IMR-90 (cell line): ENCODE data around the gene NARS2. TPM values are rescaled to one million over a fixed set of nuclear protein-coding genes. Genes with fewer than 3 reads are reported as not detected.

Experiments
- ATAC-seq: fragments of 200-7000 bp; cut with Tn5 transposase; 2 replicates; pipeline ENCODE4 v1.9.1; 2020; ENCODE audit warnings: low read depth, mild to moderate bottlenecking, moderate library complexity
- BruUV-seq: library from RNA; stranded (reverse); fragments of 400-500 nt; replicated peaks from 2 replicates; lab custom pipeline; 2021; lab: Mats Ljungman, UMichigan
- CTCF ChIA-PET: fragments of 300-600 bp; formaldehyde crosslinking; extraction: SDS; loops from one replicate; lab custom pipeline; 2021; ENCODE audit warnings: antibody characterized with exemption; lab: Yijun Ruan, JAX
- POLR2A ChIA-PET: fragments of 300-600 bp; sonication (Branson Sonifier 250); formaldehyde crosslinking; loops from one replicate; lab custom pipeline; 2022; ENCODE audit warnings: antibody characterized with exemption; ENCODE audit not compliant: unreplicated experiment; lab: Charles Lee
- DNase-seq: peaks from one replicate; pipeline ENCODE4 v3.0.0; 2013
- H2AFZ ChIP-seq: replicated peaks from 2 replicates; pipeline ENCODE3; 2013; ENCODE audit warnings: low read length, mild to moderate bottlenecking; ENCODE audit not compliant: poor library complexity
- H2AK5ac ChIP-seq: 2 replicates; pipeline ENCODE4 v1.6.1; 2013; ENCODE audit warnings: low read depth, low read length, inconsistent platforms
- H2AK9ac ChIP-seq: replicated peaks from 2 replicates; pipeline ENCODE3; 2013; ENCODE audit warnings: mild to moderate bottlenecking, low read depth, low read length, moderate library complexity; ENCODE audit not compliant: poor library complexity
- H2BK120ac ChIP-seq: 2 replicates; pipeline ENCODE4 v1.6.1; 2013; ENCODE audit warnings: low read depth, low read length, inconsistent platforms
- H2BK15ac ChIP-seq: 3 replicates; pipeline ENCODE4 v1.6.1; 2013; ENCODE audit warnings: low read depth, low read length, inconsistent platforms
- H2BK20ac ChIP-seq: 2 replicates; pipeline ENCODE4 v1.6.1; 2013; ENCODE audit warnings: low read depth, mild to moderate bottlenecking, inconsistent platforms, low read length, moderate library complexity
- H2BK5ac ChIP-seq: 2 replicates; pipeline ENCODE4 v1.6.1; 2013; ENCODE audit warnings: mild to moderate bottlenecking, low read depth, low read length, inconsistent platforms; ENCODE audit not compliant: poor library complexity, severe bottlenecking
- H3K14ac ChIP-seq: replicated peaks from 2 replicates; pipeline ENCODE4 v1.6.1; 2013; ENCODE audit warnings: low read depth, low read length, inconsistent platforms
- H3K18ac ChIP-seq: 2 replicates; pipeline ENCODE4 v1.6.1; 2013; ENCODE audit warnings: low read depth, low read length, control low read depth
- H3K23ac ChIP-seq: 2 replicates; pipeline ENCODE4 v1.6.1; 2013; ENCODE audit warnings: low read depth, low read length, inconsistent platforms
- H3K27ac ChIP-seq: 2 replicates; pipeline ENCODE4 v1.5.1; 2013; ENCODE audit warnings: mild to moderate bottlenecking, control low read depth, low read length; ENCODE audit not compliant: insufficient read depth
- H3K27me3 ChIP-seq: 2 replicates; pipeline ENCODE4 v1.6.1; 2013; ENCODE audit warnings: low read length; ENCODE audit not compliant: control insufficient read depth, insufficient read depth
- H3K36me3 ChIP-seq: 2 replicates; pipeline ENCODE4 v1.6.1; 2013; ENCODE audit warnings: low read length, mixed read lengths; ENCODE audit not compliant: control insufficient read depth, insufficient read depth
- H3K4ac ChIP-seq: 2 replicates; pipeline ENCODE4 v1.6.1; 2013; ENCODE audit warnings: low read depth, low read length, inconsistent platforms
- H3K4me1 ChIP-seq: 2 replicates; pipeline ENCODE4 v1.6.1; 2013; ENCODE audit warnings: low read length, mixed read lengths; ENCODE audit not compliant: control insufficient read depth, insufficient read depth
- H3K4me2 ChIP-seq: 2 replicates; pipeline ENCODE4 v1.6.1; 2013; ENCODE audit warnings: low read depth, mild to moderate bottlenecking, control low read depth, low read length, moderate library complexity
- H3K4me3 ChIP-seq: 2 replicates; pipeline ENCODE4 v1.5.1; 2013; ENCODE audit warnings: low read depth, mild to moderate bottlenecking, control low read depth, low read length, moderate library complexity; ENCODE audit not compliant: insufficient read depth
- H3K56ac ChIP-seq: 2 replicates; pipeline ENCODE4 v1.6.1; 2013; ENCODE audit warnings: low read length, inconsistent platforms; ENCODE audit not compliant: insufficient read depth; ENCODE audit errors: extremely low read depth
- H3K79me1 ChIP-seq, 2 experiments: 2 replicates each; pipeline ENCODE4 v1.6.1; 2013; ENCODE audit warnings: low read length in 2 of 2, inconsistent platforms in 1 of 2, low read depth in 1 of 2
- H3K9ac ChIP-seq: 2 replicates; pipeline ENCODE4 v1.6.1; 2013; ENCODE audit warnings: low read depth, low read length, control low read depth
- H3K9me1 ChIP-seq: 2 replicates; pipeline ENCODE4 v1.6.1; 2013; ENCODE audit warnings: low read length, inconsistent platforms; ENCODE audit not compliant: insufficient read depth
- H3K9me3 ChIP-seq: 2 replicates; pipeline ENCODE4 v1.6.1; 2013; ENCODE audit warnings: low read length; ENCODE audit not compliant: control insufficient read depth, insufficient read depth
- H4K20me1 ChIP-seq: 2 replicates; pipeline ENCODE4 v1.6.1; 2013; ENCODE audit warnings: low read length, inconsistent platforms; ENCODE audit not compliant: insufficient read depth
- H4K5ac ChIP-seq: 2 replicates; pipeline ENCODE4 v1.6.1; 2013; ENCODE audit warnings: mild to moderate bottlenecking, low read depth, low read length, control low read depth
- H4K8ac ChIP-seq, 2 experiments: 2 replicates each; pipeline ENCODE4 v1.6.1; 2013; ENCODE audit warnings: low read depth in 2 of 2, low read length in 2 of 2, control low read depth in 1 of 2, inconsistent platforms in 1 of 2
- H4K91ac ChIP-seq: 2 replicates; pipeline ENCODE4 v1.6.1; 2013; ENCODE audit warnings: low read depth, low read length, inconsistent platforms; ENCODE audit not compliant: insufficient read depth
- BHLHE40 ChIP-seq: fragments of 150-350 bp; IDR thresholded peaks from 2 replicates; pipeline ENCODE4 v1.6.1; 2016; ENCODE audit warnings: mild to moderate bottlenecking, low read depth, low read length
- CEBPB ChIP-seq: IDR thresholded peaks from 2 replicates; pipeline ENCODE4 v1.6.1; 2012; ENCODE audit warnings: low read depth, low read length, improper control_type of control experiment
- MAFK ChIP-seq: IDR thresholded peaks from 2 replicates; pipeline ENCODE4 v1.6.1; 2012; ENCODE audit warnings: low read depth, low read length, improper control_type of control experiment
- NFE2L2 ChIP-seq: fragments of 150-350 bp; IDR thresholded peaks from 2 replicates; pipeline ENCODE4 v1.6.1; 2016; ENCODE audit warnings: low read depth, mild to moderate bottlenecking, low read length
- USF2 ChIP-seq: fragments of 150-350 bp; IDR thresholded peaks from 2 replicates; pipeline ENCODE4 v1.6.1; 2017; ENCODE audit warnings: mild to moderate bottlenecking, antibody characterized with exemption, low read length, low read depth
- WGBS, 2 experiments: methylation state at CpG; one replicate each; pipeline versions ENCODE4 v1.1.5 to v1.1.7; 2013; ENCODE audit warnings: missing lambda C conversion rate in 2 of 2; ENCODE audit not compliant: insufficient read length in 1 of 2; ENCODE audit errors: extremely low coverage in 2 of 2; 5-methylcytosine and 5-hydroxymethylcytosine counted together
- dilution Hi-C: fragments of 300-500 bp; cut with HindIII; formaldehyde crosslinking; loops from one replicate; pipeline ENCODE4 v1.14.3; 2018; ENCODE audit warnings: low sequenced_read_pairs; ENCODE audit not compliant: unreplicated experiment
- in situ Hi-C: fragments of 300-500 bp; cut with MboI; formaldehyde crosslinking; loops from 3 replicates; pipeline ENCODE4 v1.14.3; 2019; ENCODE audit warnings: low sequenced_read_pairs, inconsistent platforms, mixed read lengths
- intact Hi-C: fragments of 100-400 bp; cut with micrococcal nuclease; formaldehyde crosslinking; loops from 2 replicates; pipeline ENCODE4 v1.10.0; 2022
- polyA plus RNA-seq, 3 experiments: library from polyadenylated mRNA; depleted of rRNA; stranded (reverse); fragments of >200 nt; gene quantifications; 2 replicates each; pipeline ENCODE4 v1.2.3, GENCODE V29; 2012; ENCODE audit warnings: low replicate concordance in 1 of 3
- total RNA-seq: library from RNA; depleted of rRNA; stranded (reverse); fragments of >200 nt; gene quantifications from 2 replicates; pipeline ENCODE4 v1.2.3, GENCODE V29; 2012

NARS2 gene
- total and polyA plus RNA-seq, 2 of the 4 experiments (the other 2 are of a cell fraction), result 8.0 to 15.8 TPM

GRCh38 chr11:78551066-78551465, 23.6 kb downstream of the NARS2 start:
- DNase-seq, result no peak
- WGBS, 2 experiments, result no CpG with 5 or more reads among the region's 6 CpGs
- Histone ChIP-seq H3K27me3 (no peaks in the 10 kb centered on the region), H4K20me1 (no peaks in the 10 kb centered on the region), H2AK9ac (no peak overlapping the region), H3K4me2 (no peak overlapping the region), H3K9me3 (no peaks in the 10 kb centered on the region), H4K91ac (no peak overlapping the region), H2BK15ac (no peak overlapping the region), H2BK20ac (no peak overlapping the region), H3K23ac (no peak overlapping the region; the same call in 1 of the 2 replicates), H3K9ac (no peak overlapping the region), H2BK5ac (no peak overlapping the region), H4K8ac (no peak overlapping the region), H3K4ac (no peak overlapping the region), H3K36me3 (0 out of 2 replicates have a peak, but pooled peaks cover 2% of the 10 kb centered on the region), H3K18ac (no peak overlapping the region), H3K9me1 (no peaks in the 10 kb centered on the region; the same call in 1 of the 2 replicates), H3K27ac (no peak overlapping the region), H3K4me3 (no peak overlapping the region), H2BK120ac (no peak overlapping the region), H3K4me1 (peaks cover 5% of the 10 kb centered on the region; the same call in 1 of the 2 replicates), H2AK5ac (no peak overlapping the region), H3K56ac (no peak overlapping the region), H2AFZ (no peak overlapping the region), H4K5ac (no peak overlapping the region), H3K14ac (no peak overlapping the region), H3K79me1 (peaks cover 10% of the 10 kb centered on the region in 2 experiments; a peak in 3 of 4 replicates)
- in situ Hi-C loops, result no loop called here
- dilution Hi-C loops, result no loop called here
- BruUV-seq, result no TSS peak
- no peak for TF ChIP-seq CEBPB
- TF ChIP-seq MAFK, result no peak
- no peak for TF ChIP-seq NFE2L2
- no peak for TF ChIP-seq BHLHE40
- no peak for TF ChIP-seq USF2
- ATAC-seq, result no peak
- CTCF ChIA-PET, result interaction anchor here (0.6 kb wide), 1 partner anchor 134 kb away, joined by 3 read pairs; no protein-coding TSS in a partner anchor
- intact Hi-C loops, result no loop called here
- POLR2A ChIA-PET, result no interaction called here
